GM19438 (cell line): ENCODE measurements around the gene UQCR11.
A peak's percentile ranks its signal among the peaks of the same experiment; 100 is the strongest.

Source experiments
- ATAC-seq: cut with Tn5 transposase; IDR thresholded peaks from one replicate; pipeline ENCODE4 v1.9.1; 2021; ENCODE audit warnings: low read depth; ENCODE audit not compliant: unreplicated experiment

The UQCR11 gene

GRCh38 chr19:1592755-1593500, 12.3 kb downstream of the UQCR11 start, which contains the start of gene MBD3:
MBD3 (minus strand) TSS chr19:1592865; CDS start chr19:1592631, 234 bp downstream.
- peak; percentile 43 for ATAC-seq

GRCh38 chr19:1592024-1592754, 13.1 kb downstream of the UQCR11 start:
- ATAC-seq = peak; percentile 61

GRCh38 chr19:1591421-1592023, 13.7 kb downstream of the UQCR11 start:
- no peak for ATAC-seq

- ATAC-seq = no peak
Observed at GRCh38 chr19:1590641-1591397, 14.4 kb downstream of the UQCR11 start.

- ATAC-seq = no peak
Observed at GRCh38 chr19:1587872-1588271, 17.4 kb downstream of the UQCR11 start.

- ATAC-seq = no peak
Observed at GRCh38 chr19:1585243-1585580, 20.1 kb downstream of the UQCR11 start.

- ATAC-seq = no peak
Observed at GRCh38 chr19:1584500-1585242, 20.6 kb downstream of the UQCR11 start.

- ATAC-seq = no peak
Observed at GRCh38 chr19:1582201-1582600, 23.1 kb downstream of the UQCR11 start.

- no peak for ATAC-seq
Observed at GRCh38 chr19:1580957-1581356, 24.3 kb downstream of the UQCR11 start.

- no peak for ATAC-seq
Observed at GRCh38 chr19:1580382-1580781, 24.9 kb downstream of the UQCR11 start.

GRCh38 chr19:1579222-1579621, 26.0 kb downstream of the UQCR11 start:
- ATAC-seq = no peak

- ATAC-seq = no peak
Observed at GRCh38 chr19:1577929-1578618, 27.2 kb downstream of the UQCR11 start.

- no peak for ATAC-seq
Observed at GRCh38 chr19:1577090-1577928, 28.0 kb downstream of the UQCR11 start.

GRCh38 chr19:1576242-1577089, 28.8 kb downstream of the UQCR11 start:
- ATAC-seq = no peak

GRCh38 chr19:1575323-1576241, 29.7 kb downstream of the UQCR11 start:
- ATAC-seq = no peak

GRCh38 chr19:1574354-1575136, 30.7 kb downstream of the UQCR11 start:
- no peak for ATAC-seq
